Umbilical cord (tissue), 2 donors: ENCODE results near the gene YWHAE. TPM values are rescaled to one million over a fixed set of nuclear protein-coding genes. Genes with fewer than 3 reads are reported as not detected.
"Not testable (repeated sequence)": the region's sequence is repeated elsewhere in the genome, so short reads cannot be mapped to it uniquely, and the experiment has no call there.

Source experiments
- DNase-seq: peaks from one replicate; pipeline ENCODE4 v3.0.0-alpha.2; 2015; ENCODE audit warnings: low spot score
- total RNA-seq: library from RNA; depleted of rRNA; stranded (reverse); fragments of >200 nt; gene quantifications from one replicate; pipeline ENCODE4 v1.2.3, GENCODE V29; 2014; ENCODE audit warnings: low replicate concordance; ENCODE audit not compliant: insufficient read depth

The YWHAE gene
- total RNA-seq, 1 donor from 2014 or later = 182 TPM

DNA sequence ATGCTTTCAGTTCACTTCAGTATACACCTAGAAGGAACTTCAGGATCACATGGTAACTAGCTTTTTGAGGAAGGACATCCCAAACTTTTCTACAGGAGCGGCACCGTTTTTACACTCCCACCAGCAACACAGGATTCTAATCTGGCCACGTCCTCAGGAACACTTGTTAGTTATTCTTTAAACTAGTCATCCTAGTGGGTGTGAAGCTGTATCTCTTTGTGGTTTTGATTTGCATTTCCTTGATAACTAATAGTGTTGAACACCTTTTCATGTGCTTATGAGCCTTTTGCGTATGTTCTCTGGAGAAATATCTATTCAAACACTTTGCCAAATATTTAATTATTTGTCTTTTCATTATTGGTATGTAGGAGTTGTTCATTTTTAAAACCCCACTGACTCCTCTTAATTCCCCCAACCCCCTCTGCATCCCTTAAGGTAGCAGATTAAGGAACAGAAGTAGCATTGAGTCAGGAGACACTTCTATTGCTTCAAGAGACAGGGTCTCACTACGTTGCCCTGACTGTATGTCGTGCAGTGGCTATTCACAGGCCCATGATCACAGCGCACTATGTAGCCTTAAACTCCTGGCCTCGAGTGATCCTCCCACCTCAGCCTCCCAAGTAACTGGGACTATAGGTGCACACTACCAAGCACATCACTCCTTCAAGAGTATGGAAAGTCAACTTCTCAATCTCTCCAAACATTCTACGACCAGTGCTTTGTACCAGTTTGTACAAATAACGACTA is 25.4 kb downstream of the YWHAE start:
- DNase-seq = no peak

DNA sequence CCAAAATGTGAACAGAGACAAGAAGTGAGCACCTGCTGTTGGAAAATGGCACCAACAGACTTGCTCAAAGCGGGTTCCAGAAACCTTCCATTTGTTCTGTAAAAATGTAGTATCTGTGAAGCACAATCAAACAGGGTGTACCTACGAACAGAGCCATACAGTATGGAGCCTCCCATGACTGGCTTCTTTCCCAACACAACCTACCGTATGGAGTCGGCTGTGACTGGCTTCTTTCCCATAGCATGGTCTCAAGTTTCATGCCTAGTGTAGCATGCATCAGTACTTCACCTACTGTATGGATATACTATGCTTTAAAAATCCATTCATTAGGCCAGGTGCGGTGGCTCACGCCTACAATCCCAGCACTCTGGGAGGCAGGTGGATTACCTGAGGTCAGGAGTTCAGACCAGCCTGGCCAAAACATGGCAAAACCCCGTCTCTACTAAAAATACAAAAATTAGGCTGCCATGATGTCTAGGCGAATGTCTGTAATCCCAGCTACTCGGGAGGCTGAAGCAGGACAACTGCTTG is 26.2 kb downstream of the YWHAE start:
- no peak for DNase-seq

DNA sequence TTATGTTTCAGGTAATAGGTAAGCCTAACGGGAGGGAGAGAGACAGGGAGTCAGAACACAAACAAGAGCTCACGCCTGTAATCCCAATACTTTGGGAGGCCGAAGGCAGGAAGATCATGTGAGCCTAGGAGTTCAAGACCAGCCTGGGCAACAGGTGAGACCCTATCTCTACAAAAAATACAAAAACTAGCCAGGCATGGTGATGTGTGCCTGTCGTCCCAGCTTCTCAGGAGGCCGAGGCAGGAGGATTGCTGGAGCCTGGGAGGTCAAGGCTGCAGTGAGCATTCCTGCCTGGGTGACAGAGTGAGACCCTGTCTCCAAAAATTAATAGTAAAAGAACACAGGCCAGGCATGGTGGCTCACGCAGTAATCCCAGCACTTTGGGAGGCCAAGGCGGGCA is 27.4 kb downstream of the YWHAE start:
- no peak for DNase-seq

DNA sequence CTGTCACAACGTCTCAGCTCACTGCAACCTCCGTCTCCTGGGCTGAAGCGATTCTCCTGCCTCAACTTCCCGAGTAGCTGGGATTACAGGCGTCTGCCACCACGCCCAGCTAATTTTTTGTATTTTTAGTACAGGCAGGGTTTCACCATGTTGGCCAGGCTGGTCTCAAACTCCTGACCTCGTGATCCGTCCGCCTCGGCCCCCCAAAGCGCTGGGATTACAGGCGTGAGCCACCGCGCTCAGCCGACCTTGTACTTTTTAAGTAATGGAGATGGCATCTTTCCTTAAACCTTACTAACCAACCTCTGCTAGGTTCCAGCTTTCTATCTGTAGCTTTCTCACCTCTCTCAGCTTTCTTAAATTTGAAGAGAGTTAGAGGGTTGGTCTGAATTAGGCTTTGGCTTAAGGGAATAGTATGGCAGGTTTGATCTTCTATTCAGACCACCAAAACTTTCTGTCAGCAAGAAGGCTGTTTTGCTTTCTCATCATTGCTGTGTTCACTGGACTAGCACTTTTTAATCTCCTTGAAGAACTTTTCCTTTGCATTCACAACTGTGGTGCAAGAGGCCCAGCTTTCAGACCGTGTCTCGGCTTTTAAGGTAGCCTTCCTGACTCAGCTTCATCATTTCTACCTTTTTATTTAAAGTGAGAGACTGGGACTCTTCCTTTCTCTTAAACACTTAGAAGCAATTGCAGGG is 28.0 kb downstream of the YWHAE start:
- DNase-seq = no peak

DNA sequence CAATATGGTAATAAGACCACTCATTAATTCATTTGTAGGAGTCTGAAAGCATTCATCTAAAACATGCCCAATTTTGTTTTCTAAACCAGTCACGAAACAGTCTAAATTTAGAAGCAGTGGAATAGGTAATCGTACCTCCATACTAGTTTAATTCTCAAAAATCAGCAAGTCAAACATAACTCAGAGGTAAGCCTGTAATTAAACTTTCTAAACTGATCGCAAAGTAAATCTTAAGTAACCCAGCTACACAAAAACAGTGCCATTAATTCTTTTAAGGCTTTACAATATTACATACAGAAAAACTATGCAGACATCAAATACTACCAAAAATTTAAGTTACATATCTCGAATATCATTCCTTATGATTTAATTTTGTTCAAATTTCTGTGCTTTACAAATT is 31.4 kb downstream of the YWHAE start:
- DNase-seq = no peak

DNA sequence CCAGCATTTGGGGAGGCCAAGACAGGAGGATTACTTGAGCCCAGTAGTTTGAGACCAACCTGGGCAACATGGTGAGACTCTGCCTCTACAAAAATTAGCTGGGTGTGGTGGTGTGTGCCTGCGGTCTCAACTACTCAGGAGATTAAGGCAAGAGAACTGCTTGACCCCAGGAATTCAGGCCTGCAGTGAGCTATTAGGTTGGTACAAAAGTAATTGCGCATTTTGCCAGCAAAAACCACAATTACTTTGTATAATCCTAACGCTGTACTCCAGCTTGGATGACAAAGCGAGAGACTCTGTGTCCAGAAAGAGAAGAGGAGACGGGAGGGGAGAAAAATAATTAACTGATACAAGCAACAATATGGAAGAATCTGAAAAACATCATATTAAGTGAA is 32.7 kb downstream of the YWHAE start:
- no peak for DNase-seq

DNA sequence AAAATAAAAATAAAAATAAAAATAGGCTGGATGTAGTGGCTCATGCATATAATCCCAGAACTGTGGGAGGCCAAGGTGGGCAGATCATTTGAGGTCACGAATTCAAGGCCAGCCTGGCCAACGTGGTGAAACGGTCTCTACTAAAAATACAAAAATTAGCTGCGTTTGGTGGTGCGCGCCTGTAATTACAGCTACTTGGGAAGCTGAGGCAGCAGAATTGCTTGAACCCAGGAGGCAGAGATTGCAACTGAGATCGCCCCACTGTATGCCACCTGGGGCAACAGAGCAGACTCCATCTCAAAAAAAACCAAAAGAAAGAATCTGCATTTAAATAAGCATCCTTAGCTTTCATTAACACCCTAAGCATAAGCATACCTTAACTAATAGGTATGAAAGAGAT is 33.8 kb downstream of the YWHAE start:
- no peak for DNase-seq

DNA sequence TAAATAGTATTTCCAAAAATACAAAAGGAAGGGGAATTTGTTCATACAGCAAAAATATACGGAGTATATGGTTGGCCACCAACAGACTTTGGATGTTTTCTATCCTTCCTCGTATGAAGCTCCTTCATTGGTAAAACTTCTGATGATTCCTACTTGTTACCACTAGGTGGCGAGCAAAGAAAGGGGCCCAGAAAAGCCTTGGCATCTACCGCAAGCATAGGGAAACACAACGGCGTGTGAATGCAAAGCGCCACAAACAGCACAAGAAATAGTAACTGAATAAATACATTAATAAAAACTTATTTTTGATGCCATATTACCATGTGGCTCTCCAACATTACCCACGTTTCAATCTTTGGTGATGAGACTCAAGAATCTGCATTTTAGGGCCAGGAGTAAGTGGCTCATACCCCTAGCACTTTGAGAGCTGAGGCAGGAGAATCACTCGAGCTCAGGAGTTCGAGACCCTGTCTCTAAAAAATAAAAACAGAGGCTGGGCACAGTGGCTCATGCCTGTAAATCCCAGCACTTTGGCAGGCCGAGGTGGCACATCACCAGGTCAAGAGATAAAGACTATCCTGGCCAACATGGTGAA is 34.5 kb downstream of the YWHAE start:
- peak; percentile 85 for DNase-seq

DNA sequence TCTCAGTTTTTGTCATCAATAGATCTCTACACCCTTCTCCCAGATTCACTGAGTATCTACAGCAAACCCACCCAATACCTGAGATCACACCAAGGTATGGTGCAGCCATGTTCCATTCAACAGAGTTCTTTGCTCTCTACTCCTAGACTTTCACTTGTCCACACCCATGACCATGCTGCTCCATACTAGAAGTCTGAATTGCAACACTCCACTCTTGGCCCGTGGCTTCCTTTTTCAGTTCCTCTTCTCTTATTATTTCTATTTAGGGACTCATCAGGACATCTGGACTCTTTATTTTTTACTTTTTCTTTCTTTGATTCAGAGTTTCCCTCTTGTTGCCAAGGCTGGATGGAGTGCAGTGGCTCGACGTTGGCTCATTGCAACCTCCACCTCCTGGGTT is 37.1 kb downstream of the YWHAE start:
- peak; percentile 38 for DNase-seq

DNA sequence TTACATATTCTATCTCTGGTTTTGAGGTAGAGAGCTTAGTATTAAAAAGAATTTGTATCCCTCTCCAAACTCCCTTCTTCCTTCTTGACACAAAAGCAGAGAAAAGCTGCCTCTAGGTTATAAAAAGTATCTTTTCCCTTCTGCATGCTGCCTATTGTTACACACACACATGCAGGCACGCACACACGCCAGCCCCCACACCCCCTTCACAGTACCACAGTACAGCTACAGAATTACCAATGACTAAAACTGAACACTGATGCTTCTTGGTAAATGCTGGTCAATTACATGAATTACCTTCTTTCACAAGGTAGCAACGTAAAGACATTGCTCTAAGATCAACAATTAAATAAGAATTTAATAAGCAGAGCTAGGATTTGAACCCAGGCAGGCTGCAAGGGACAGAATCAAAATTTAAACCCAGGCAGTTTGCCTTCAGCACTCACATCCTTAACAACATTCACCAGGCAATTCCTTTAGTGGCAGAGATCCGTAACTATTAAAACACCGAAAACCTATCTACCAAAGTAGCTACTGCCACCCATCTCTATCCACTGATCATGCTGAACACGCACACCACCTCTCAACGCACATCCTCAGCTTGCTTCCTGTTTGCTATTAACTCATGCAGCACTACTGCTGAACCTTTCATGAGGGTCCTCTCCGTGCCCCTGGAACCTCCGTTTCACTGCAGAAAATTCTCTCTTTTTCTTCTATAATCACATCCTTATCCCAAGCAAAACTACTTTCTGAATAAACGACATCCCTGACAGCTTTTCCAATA is 37.8 kb downstream of the YWHAE start:
- DNase-seq = no peak

DNA sequence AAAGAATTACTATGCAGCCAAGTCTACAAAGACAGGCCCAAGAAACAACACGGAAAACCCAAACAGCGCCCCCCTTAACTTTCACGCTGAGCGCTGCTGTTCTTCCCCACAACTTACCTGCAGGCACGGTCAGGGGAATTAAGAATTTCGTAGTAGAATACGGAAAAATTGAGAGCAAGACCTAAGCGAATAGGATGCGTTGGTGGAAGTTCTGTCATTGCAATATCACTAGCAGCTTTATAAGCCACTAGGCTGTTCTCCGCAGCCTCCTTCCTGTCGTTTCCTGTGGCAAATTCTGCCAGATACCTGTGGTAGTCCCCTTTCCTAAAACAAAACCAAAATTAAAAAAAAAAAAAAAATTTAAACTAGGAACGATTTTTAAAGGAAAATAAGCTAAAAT is 39.0 kb downstream of the YWHAE start:
- DNase-seq = no peak

DNA sequence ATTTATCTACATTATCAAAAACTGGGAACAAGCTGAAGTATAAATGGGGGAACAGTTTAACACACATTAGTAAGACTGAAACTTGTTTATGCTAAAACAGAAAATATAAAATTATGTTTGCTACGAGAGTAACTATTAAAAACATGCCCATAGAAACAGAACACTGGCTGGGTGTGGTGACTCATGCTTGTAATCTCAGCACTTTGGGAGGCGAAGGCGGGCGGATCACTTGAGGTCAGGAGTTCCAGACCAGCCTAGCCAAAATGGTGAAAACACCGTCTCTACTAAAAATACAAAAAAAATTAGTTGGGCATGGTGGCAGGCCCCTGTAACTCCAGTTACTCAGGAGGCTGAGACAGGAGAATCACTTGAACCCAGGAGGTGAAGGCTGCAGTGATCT is 39.7 kb downstream of the YWHAE start:
- not testable (repeated sequence) for DNase-seq

DNA sequence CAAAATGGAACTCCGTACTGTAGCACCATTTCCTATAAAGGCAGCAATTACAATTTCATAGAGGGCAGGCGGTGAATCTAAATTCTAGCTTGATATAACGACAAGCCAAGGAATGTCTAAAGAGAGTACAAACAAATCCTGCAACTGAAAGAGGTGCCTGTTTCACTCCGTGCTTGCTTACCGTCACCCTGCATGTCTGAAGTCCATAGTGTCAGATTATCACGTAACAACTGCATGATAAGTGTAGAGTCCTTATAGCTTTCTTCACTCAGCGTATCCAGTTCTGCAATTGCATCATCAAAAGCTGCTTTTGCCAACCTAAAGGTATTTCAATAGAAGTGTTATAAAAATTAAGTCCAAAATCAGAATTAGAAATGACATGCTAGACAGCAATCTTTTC is 46.0 kb downstream of the YWHAE start:
- DNase-seq = no peak

DNA sequence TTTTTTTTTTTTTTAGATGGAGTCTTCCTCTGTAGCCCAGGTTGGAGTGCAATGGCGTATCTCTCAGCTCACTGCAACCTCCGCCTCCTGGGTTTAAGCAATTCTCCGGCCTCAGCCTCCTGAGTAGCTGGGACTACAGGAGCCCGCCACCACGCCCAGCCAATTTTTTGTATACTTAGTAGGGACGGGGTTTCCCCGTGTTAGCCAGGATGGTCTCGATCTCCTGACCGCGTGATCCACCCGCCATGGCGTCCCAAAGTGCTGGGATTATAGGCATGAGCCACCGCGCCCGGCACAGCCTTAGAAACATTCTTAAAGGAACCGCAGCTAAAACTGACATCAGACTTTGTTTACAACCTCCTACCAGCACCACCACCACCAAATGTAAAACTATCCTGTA is 47.5 kb downstream of the YWHAE start:
- not testable (repeated sequence) for DNase-seq

DNA sequence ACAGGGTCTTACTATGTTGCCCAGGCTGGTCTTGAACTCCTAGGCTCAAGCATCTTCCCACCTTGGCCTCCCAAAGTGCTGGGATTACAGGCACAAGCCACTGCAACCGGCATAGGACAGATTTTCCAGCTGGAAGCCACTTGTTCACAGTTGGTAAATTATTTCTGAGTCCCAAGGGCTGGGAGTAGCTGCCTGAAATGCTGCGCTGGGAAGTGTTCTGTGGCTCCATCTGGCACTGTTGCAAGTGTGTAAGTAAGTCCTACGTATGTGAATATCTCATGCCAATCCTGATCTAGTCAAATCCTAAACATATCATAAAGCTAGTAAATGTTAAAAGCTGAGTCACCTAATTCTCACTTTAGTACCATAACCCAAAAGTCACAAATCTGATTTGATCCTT is 48.1 kb downstream of the YWHAE start:
- DNase-seq = peak; percentile 32

DNA sequence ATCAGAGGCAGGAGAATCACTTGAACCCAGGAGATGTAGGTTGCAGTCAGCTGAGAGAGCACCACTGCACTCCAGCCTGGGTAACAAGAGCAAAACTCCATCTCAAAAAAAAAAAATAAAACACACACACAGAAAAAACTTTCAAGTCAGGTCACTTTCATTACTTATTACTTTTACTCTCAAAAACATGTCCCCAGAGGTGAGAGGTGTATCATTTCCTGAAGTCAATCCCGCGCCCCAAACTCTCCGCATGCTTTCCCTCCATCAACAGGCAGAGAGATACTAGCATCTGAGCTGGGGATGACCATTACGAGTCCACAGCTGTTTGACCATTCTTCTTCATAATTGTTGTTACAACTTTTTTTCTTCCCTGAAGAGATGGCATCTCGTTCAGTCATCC is 48.7 kb downstream of the YWHAE start:
- DNase-seq = no peak

DNA sequence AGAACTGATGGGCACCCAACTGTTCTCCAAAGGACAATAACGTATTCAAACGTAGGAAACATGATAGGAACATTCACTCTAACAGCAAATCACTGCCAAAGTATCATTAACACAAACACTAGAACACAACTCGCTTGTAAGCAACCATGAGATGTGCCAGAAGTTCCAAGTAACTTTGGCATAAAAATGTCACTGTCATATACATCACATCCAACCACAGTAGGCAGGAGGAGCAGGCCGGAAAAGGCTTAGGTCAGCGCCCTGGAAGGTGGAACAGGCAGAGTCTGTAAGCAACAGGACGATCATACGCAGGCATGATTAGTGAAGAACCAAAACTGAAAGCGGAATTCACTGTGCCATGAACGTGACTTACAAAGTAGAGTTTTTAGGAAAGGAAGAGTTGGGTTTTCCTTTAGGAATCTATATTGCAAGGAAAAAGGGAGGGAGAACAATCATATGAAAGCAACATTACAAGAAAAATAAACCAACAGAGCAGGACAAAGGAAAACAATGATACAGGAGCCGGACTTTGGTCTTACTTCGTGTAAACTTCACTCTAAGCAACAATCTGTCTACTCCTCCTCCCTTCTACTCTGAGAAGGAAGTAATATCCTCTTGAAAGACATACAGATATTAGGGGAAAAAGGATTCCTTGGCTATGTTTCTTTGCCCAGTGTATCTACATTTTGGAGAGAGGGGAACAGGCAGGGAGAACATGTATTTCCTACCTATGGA is 52.3 kb downstream of the YWHAE start:
- DNase-seq = no peak

DNA sequence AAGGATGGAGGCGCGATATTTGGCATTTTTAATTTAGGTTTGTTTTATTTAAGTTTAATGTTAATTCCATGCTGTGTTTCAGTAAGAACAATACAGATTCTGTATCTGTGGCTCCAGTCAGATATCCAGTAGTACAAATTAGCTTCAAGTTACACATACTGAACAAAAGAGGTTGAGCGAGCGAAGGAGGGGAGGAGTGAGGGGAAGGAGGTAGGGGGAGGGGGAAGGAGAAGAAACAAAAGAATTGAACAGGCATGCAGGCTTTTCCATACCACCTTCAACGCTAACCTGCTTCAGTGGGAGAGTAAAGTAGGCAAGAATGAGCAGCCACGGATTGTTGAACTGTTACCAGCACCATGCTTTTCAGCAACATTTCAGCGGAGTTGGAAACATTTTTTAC is 55.5 kb downstream of the YWHAE start:
- DNase-seq = no peak

DNA sequence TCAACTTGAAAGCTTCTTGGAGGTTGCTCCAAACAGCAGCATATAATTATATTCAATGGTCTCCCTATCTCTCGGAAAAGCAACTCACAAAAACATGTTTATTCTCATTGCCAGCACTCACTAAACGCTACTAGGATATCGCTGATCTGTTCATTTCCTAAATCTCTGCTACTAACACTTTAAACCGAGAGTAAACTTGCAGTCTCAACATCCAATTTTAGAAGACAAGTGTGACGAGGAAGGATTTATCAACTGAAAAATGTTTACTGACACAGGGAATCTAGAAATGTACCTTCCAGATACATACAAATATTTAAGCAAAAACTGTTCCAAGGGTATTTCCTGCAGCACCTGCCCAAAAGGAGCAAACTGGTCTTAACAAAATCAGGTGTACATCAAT is 56.5 kb downstream of the YWHAE start:
- no peak for DNase-seq

DNA sequence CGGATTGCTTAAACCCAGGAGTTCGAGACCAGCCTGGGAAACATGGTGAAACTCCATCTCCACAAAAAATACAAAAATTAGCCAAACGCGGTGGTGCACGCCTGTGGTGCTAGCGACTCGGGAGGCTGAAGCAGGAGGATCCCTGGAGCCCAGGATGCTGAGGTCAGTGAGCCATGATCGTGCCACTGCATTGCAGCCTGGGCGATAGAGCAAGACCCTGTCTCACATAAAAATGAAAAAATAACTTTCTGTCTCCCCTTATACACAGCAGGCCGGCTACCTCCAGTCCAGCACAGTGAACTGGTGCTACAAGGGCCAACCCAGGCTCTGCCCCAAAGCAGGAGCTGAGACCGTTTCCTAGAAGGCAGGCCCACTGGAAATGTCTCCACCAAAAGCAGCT is 59.7 kb downstream of the YWHAE start:
- no peak for DNase-seq

DNA sequence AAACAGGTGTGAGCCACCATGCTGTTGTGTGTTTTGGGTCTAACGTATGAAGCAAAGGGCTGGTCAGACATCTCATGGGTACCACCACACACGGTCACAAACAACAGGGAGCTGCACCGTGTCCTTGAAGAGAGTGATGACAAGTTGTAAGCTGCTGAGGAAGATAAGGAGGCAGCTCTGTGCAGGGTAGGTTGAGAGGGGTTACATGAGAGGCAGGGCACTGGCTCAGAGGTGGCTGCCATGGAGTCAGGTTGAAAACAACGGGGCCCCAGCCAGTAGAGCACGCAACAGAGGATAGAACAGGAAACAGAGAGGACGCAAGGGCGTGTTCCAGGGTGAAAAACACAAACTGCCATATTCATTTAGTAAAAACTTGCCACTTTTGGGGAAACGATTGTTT is 68.3 kb downstream of the YWHAE start:
- DNase-seq = no peak
